NOMO-1 treated with DMSO at 0.1 percent for 48 hours (cell line): ENCODE data around the gene CHD5.
A peak's percentile ranks its signal among the peaks of the same experiment; 100 is the strongest.
"Not testable (repeated sequence)": the region's sequence is repeated elsewhere in the genome, so short reads cannot be mapped to it uniquely, and the experiment has no call there.

Experiments used
- DNase-seq: peaks from one replicate; lab custom pipeline; 2025; ENCODE audit not compliant: unreplicated experiment; lab: John Stamatoyannopoulos, UW

Gene CHD5

DNA sequence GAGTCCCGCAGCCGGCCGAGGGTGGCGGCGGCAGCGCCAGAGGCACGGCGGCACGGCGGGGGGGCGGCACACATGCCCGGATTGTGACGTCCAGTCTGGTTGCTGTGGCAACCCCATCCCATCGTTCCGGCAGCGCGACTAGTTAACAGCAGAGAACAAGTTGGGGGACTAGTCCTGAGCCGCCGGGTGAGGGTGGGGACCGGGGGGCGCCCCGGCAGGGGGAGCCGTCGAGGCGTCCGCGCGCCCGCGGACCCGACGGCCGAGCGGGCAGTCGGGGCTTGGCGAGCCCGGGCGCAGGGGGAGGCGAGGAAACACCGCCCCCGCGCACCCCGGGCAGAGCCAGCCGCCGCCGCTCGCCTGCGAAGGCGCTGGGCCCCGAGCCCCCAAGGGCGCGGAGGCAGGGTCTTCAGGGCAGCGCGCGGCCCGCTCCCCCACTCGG is at the start of gene CHD5:
CHD5 (minus strand) TSS at position 54 of the 439 bp plus-strand sequence. CDS start 298 bp downstream, outside the sequence.
- no peak for DNase-seq

DNA sequence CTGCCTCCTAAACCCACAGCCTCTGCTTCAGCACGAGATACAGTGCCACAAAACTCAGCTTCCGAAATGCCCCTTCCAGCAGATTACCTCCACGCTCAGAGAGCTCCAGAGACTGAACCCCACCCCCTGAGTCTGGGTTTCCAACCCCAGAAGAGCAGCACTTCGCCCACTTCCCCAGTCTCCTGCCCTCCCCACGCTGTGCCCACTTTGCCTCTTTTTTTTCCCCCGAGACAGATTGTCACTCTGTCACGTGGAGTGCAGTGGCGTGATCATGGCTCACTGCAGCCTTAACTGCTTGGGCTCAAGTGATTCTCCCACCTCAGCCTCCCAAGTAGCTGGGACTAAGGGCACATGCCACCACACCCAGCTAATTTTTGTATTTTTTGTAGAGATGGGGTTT is 45.5 kb upstream of the CHD5 start:
- no peak for DNase-seq

DNA sequence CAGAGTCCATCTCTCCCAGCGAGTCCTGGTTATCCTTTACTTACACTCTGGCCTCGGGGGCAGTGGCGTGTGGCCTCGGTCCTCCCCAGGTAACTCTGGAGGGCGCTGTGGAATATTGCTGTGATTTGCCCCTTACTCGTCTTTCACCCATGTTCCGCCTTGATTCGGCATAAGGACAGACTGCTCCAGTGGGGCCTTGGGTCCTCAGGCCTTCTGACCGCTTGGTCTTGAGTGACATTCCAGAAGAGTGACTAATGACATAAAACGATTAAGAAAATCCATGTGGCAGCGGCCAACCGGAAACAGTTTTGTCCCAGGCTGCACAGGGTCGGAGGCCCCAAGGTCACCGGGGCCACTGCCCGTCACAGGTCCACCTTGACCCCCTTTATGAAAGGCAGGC is 44.6 kb upstream of the CHD5 start:
- DNase-seq, result no peak

DNA sequence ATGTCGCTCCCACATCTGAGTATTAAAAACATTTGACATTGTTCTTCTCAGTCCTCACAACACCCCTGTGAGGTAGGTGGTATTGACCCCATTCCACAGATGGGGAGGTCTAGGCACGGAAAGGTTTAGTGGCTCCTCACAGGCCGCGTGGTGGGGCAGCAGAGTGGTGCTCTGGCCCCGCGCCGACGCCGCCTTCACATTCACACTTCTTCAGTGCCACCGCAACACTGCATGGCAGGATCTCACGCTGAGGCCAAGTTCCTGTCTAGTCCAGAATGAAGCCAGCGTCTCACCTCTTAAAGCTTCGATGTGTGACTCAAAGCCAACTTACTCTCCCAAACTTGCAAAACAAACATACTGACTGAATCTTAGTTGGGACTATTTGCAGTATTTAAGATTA is 43.5 kb upstream of the CHD5 start:
- DNase-seq, result no peak

DNA sequence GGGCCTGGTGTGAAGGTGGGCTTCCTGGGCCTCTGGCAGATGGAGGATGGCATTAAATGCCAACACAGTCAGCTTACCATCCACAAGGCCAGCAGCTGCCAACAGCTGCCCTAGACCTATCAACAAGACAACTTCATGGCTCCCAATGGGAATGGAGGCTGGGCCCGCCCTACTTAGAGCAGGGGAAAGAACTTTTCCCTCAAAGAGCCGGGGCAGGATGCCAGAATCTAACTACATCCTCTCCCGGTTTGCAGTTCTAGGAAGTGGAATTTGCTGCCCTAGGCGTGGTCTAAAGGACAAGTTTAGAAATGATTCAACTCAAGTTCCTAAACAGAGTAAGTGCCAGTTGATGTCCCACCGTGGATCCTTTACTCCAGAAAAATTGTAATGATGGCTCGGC is 42.5 kb upstream of the CHD5 start:
- no peak for DNase-seq

DNA sequence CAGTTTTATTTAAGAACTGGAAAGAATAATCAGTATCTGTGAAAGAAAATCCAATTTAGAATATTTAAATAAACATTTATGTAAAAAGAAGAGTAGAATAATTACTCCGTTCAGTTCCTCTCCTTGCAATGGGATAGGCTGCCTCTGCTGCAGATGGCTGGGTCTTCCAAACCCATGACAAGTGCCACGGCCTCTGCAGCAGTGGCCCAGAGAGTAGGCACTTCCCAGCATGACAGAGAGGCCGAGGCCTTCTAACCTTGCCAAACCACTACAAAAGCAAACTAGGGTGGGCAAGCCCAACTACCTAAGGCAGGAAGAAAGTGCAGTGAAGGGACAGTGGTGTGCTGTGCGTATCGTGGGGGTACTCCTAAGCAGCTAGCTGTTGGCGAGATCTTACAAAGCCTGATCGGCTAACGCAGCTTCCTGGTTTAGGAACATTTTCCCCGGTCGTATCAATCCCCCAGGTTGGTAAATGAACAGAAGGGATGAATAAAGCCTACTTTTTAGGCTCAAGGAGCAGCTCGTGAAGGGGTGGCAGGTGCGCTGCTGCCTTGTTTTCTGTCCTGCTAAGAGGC is 41.2 kb upstream of the CHD5 start:
- DNase-seq, result no peak

DNA sequence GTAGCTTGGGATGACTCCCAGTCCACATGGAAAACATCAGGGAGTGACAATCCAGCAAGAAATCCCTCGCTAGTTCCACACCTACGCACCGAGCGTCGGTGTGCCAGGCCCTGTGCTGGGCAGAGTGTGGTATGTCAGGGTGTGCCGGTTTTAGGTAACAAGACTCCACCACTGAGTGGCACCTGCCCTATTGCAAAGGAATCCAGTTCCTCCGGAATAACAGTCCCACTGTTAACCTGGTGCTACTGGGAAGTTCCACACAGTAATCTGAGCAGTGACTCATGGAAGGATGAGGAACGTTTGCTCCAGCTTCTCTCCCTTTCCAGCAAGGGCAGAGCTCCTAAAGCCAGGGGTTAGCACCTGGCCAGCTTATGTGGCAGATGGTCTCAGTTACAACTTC is 40.1 kb upstream of the CHD5 start:
- no peak for DNase-seq

DNA sequence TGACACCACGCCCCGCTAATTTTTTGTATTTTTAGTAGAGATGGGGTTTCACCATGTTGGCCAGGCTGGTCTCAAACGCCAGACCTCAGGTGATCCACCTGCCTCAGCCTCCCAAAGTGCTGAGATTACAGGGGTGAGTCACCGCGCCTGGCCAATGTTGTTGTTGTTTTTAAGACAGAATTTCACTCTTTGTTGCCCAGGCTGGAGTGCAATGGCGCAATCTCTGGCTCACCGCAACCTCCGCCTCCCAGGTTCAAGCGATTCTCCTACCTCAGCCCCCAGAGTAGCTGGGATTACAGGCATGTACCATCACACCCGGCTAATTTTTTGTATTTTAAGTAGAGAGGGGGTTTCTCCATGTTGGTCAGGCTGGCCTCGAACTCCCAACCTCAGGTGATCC is 39.5 kb upstream of the CHD5 start:
- not testable (repeated sequence) for DNase-seq

DNA sequence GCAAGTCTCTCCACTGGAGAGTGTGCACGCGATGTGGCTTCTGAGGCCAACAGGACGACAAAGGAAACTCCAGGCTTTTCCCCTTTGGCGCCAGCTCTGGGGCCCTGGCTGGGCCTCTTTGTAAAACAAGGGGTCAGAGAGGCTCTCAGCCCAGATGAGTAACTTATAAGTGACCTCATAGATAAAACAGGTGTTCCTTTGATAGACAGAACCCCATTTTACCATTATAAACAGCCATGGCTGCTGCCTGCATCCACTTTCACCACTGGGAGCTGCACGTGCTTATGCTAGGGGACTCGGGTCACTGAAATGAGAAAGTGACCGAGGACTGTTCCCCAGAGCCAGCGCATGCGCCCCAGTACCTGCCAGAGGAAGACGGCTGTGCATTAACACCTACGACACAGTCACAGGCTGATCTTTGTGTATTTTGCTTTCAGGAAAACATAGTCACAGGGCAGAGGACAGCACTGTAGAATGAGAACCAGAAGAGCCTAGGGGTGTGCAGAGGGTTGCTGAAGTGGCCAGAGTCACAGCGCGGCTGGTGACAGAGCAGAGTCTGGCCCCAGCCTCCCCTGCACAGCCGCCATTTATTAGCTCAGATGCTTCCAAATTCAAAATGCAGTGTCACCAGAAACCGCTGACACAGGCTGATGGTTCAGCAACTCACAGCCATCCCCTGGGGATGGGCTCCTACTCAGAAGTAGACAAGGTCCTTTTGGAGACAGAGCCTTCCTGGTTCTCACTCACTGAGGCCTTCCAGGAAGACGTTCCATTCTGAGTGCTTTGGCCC is 38.4 kb upstream of the CHD5 start:
- DNase-seq, result no peak

DNA sequence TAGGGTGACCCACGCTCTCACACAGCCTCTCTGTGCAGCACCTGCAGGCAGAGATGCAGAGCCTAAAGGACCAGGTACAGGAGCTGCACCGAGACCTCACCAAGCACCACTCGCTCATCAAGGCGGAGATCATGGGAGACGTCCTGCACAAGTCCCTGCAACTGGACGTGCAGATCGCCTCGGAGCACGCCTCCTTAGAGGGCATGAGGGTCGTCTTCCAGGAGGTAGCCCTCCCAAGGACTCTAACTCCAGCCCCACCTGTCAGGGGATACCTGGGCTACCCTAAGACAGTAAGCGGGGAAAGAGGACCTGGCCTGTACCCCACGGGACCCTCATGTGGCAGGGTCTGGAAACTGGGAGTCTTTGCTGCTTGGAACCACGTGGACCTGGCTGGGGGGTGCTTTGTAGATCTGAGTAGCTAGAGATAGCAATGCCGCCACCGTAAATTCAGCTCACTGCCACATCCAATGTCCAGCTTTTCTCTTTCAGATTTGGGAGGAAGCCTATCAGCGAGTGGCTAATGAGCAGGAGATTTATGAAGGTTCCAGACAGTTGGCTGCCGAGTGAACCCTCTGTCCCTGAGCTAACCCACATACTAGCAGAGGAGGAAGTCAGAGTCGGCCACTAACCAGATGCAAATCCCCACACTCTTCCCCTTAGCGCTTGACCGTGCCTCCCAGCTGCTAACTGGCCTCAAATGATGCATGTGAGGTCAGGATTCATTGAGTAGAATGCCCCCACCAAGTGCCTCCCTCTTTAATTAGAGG is 32.3 kb upstream of the CHD5 start:
- DNase-seq, result peak; percentile 42

DNA sequence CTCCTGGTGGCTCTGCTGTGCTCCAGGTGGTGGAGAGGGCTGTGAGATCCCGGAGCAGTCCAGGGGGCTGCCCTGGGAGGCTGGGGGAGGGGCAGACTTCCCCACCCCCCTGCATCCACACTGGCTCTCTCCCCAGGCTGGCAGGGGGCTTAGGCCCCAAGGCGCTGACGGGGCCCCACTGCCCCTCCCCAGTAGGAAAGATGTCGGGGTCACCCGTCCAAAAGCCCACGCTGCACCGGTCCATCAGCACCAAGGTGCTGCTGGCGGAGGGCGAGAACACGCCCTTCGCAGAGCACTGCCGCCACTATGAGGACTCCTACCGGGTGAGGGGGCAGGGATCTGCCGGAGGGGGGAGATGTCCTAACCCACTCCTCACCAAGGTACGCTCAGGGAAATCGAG is 31.6 kb upstream of the CHD5 start:
- no peak for DNase-seq

DNA sequence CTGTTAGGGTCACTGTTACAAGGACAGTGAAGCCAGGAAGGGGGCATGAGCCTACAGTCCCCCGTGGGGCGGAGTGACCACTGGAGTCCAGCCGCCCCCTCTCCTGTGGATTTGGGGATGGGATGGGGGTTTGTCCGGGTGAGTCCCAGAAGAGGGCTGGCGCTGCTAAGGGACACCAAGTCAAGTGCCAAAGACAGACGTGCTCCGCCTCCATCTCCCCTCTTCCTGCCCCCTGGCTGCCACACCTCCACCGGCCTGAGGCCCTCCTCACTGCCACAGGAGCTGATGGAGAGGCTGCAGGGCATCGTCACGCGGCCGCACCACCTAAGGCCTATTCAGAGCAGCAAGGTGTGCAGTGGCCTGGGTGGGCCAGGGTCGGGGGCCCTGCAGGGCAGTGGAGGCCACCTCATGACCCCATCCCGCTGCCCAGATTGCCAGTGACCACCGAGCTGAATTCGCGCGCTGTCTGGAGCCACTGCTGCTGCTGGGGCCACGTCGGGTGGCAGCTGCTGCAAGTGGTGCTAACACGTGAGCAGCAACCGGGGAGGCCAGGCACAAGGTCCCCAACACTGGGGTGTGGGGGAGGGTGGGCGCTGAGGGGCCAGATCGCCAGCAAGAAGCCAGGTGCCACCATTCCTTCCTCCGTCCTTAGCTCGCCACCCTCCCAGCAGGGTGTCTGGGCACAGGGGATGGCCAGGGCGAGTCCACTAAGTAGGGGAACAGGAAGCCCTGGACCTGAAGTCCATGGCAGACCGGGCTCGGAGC is 30.7 kb upstream of the CHD5 start:
- no peak for DNase-seq

DNA sequence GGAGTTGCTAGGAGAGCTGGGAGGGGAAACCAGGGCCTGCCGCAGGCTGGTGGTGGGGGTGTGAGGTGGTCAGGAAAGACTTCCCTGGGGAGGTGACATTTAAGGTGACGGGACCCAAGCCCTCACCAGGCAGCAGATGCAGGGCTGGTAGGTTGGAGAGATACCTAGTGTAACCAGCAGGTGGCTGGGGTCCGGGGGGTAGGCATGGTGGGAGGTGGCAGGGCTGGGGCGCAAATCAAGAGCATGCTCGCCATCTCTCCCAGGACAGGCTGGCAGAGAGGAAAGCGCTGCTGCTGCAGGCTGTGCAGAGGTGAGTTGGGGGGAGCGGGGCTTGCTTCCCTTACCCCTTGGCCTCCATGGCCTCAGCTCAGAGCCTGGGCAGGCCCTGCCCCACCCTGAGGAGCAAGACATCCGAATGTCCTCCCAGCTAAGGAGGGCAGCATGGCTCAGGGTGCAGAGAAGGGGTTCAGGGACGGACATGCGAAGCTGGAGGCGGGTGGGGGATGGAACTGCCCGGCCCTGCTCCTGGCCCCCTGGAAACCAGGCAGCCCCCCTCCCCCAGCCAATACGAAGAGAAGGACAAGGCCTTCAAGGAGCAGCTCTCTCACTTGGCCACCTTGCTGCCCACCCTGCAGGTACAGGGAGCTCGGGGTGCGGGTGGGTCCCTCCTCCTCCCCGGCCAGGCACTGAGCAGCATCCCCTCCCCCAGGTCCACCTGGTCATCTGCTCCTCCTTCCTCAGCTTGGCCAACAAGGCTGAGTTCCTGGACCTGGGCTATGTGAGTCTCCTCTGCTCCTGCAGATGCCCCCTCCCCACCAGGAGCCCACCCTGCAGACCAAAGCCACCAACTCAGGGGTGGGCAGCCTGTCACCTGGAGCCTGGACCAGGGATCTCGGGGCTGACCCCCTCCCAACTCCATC is 29.8 kb upstream of the CHD5 start:
- no peak for DNase-seq

DNA sequence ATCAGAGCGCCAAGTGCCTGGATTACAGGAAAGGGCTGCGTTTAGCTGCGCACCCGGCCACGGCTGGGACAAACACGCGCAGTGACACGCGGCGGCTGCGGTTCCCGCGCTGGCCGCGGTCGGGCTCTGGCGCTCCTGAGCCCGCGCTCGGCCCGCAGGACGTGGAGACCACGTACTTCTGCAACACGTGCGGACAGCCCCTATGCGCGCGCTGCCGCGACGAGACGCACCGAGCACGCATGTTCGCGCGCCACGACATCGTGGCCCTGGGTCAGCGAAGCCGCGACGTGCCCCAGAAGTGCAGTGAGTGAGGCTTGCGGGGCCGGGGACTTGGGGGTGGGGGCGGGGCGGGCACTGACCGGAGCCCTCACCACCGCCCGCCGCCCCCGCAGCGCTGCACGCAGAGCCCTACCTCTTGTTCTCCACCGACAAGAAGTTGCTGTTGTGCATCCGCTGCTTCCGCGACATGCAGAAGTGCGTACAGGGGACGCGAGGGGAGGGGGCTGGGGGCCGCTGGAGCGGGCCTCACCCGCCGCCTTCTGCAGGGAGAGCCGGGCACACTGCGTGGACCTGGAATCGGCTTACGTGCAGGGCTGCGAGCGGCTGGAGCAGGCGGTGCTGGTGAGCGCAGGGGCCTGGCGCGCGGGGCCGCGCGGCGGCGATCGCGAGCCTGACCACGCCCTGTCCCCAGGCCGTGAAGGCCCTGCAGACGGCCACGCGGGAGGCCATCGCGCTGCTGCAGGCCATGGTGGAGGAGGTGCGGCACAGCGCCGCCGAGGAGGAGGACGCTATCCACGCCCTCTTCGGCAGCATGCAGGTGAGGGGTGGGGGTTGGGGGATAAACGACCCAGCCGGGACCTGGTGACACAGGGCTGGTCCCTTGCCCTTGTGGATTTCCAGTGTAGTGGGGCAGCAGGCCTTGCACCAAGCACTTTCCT is 28.9 kb upstream of the CHD5 start:
- peak; percentile 55 for DNase-seq

DNA sequence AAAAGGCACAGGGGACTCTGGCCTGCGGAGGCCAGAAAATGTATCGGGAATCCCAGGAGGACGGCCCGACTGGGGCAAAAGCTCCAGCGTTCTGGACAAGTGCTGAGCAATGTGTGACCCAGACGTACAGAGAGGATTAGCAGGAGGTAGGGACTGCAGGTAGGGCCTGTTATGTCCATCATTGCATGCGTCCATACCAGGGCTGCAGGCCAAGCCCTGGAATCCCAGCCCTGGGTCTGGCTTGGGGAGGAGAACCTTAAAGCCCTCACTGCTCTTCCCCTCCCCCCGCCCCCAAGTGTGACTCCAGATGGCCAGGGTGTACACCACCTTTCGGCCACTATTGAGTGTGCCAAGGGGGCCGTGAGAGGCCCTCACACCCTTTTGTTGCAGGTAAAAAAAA is 27.8 kb upstream of the CHD5 start:
- no peak for DNase-seq

DNA sequence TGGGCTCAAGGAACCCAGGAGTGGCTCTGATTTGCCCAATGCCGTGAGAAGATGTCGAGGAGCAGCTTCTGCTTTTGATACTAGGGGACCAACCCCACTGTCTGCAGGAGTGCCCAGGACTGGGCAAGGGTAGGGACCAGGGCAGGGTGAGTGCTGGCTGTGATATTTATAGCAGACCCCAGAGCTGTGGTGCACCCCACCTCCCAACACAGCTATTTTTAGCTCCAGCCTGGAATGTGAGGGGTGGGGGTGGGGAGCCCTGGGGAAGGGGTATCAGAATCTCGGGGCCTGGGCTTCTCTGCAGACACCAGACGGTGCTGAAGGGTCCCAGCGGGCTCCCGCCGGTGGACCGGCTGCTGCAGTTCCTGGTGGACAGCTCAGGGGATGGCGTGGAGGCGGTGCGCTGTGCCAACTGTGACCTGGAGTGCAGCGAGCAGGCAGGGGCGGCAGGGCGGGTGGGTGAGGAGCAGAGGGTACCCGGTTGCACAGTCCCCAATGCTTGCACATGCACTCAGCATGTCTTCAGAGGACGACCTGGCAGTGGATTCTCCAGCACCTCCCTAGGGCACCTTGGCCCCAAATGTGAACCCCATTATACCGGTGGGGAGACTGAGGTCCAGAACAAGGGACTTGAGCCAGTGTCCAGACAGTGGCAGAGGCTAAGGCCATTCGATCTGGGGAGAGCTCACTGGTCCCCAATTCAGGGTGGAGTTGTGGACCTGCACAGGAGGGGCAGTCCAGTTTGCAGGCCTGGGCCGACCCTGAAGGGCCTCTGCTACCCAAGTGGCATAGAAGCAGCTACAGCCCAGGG is 27.2 kb upstream of the CHD5 start:
- DNase-seq, result no peak

DNA sequence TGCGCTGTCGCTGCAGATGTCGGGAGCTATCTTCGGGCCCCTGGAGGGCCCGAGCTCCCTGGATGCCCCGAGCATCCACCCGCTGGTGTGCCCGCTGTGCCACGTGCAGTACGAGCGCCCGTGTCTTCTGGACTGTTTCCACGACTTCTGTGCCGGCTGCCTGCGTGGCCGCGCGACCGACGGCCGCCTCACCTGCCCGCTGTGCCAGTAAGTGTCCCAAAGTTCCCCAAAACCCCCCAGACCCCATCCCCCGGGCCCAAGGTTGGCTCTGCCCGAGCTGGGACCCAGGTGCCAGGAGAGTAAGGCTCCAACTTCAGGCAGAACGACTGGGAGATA is 26.4 kb upstream of the CHD5 start:
- DNase-seq, result no peak

DNA sequence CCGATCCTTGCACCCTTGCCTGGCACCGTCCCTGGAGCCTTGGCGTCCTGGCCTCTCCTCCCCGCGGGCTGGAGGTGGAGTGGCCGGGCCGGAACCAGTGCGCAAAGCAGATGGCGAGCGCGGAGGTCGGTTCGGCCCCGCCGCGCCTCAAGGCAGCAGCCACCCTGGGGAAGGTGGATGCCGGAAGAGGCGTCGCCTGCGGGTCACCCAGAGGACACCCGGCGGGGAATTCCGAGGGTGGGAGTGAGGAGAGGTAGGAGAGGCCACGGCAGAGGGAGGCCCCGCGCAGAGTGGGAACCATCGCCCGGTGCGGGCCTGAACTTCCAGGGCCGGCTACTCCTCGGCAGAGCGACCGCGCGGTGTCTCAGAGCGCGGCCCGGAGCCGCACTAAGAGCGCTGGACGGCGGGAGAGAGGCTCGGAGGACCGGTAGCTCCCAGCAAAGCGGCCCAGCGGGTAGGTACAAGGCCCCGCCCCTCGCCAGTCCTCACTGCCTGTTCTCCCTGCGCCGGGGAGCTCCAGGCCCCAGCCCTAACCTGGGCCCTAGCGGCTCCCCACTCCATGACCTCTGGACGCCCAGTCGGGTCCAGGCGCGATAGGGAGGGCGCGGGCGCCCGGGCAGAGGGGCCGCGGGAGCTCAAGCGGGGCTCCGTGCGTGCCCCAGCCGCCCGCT is 25.9 kb upstream of the CHD5 start, which contains the start of gene RNF207:
RNF207 (plus strand) TSS at position 271 of the 671 bp plus-strand sequence. CDS start 417 bp downstream, outside the sequence.
- DNase-seq, result no peak
